IPS-NIHi11 (cell line): ENCODE results near the gene SOX10.

Experiments
- DNase-seq: peaks from one replicate; pipeline ENCODE4 v3.0.0; 2012; ENCODE audit warnings: mixed read lengths, low spot score

SOX10 gene

DNA sequence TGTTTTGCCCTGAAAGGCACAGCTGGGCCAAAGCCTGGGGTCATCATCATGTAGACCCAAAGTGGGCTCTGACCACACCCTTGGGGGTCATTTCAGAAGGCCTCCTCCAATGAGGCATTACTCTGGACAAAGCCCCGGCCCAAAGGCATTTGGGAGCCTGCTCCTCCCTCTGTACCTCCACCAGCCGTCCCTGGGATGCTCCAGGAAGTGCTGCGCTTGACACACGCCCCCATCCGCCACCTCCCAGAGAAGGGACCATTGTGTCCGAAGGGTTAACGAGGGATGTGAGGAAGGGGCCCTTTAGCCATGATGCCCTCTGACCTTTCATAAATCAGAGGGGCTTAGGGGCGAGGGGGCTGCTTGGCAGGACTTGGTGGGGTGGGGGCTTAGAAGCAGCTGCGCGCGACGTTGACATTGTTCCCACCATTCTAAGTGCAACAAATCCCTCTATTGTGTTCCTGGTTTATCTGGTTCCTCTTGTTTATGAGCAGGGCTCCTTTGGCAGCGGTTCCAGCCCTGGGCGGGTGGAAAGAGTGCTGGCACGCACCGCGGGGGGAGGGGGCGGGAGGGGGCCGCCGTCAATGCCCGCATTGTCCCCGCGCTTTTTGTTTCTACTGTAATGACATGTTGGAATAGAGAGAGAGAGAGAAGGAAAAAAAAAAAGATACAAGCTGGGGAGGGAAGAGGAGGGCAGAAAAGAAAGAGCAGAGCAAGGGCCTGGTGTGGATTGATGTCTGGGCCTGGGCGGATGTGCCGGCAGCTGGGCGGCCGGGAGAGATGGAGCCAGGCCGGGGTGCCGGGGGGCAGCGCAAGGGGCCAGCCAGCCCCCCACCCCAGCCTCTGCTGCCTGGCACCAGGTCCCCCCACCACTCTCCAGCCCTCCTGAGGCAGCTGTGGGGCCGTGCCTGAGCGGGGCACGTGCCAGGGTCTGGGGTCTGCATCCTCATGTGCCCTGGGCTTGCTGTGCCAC lies 32.1 kb upstream of the SOX10 start:
- peak; percentile 59 for DNase-seq

DNA sequence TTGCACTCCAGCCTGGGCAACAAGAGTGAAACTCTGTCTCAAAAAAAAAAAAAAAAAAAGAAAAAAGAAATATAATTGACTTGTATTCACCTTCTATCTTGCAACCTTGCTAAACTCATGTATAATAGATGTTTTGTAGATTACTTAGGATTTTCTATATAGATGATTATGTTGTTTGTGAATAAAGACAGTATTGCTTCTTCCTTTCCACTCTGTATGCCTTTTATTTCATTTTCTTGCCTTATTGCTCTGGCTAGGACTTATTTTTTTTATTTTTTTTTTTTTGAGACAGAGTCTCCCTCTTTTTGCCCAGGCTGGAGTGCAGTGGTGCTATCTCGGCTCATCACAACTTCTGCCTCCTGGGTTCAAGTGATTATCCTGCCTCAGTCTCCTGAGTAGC lies 29.7 kb upstream of the SOX10 start:
- DNase-seq = no peak

DNA sequence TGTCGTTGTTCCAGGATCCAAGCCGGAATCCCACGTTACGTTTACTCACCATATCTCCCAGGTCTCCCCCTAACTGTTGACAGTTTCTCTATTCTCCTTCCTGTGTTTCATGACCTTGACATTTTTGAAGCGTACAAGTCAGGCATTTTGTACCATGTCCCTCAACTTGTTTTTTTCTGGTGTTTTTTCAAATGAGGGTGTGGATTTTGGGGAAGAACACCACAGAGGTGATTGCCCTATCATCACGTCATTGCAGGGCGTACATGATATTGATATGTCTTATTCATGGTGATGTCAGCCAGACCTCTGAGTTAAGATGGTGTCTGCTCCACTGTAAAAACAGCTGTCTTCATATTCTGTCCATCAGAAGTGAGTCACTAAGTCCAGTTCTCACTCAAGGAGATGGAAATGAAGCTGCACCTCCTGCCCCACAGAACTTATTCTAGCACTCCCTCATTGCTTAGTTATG lies 28.3 kb upstream of the SOX10 start:
- DNase-seq = no peak

DNA sequence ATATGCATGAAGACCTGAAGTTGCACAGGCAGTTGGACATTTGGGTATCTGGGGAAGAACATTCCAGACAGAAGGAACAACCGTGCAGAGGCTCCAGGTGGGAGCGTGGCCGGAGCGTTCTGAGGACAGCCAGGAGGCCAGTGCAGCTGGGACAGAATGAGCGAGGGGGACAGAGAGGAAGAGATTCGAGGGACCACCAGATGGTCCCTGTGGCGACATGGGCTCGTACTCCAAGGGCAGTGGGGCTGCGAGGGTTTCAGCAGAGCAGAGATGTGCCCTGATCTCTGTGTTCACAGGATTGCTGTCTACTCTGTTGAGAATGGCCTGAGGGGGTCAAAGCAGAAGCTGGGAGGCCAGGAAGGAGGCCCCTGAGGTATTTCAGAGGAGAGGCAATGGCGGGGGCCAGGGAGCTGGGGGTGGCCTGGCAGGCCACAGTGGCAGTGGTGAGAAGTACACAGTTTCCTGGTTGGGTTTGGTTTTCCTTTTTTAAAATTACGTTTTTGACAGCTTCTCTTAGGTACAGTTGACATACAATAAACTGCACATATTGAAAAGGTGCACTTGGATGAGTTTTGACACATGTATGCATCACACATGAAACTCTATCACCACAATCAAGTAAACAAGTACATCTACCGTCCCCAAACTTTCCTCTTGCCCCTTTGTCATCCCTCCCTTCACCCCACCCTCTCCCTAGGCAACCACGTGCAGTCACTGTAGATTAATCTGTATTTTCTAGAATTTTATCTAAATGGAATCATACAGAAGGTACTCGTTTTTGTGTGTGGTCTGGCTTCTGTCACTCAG lies 24.8 kb upstream of the SOX10 start:
- DNase-seq = no peak

DNA sequence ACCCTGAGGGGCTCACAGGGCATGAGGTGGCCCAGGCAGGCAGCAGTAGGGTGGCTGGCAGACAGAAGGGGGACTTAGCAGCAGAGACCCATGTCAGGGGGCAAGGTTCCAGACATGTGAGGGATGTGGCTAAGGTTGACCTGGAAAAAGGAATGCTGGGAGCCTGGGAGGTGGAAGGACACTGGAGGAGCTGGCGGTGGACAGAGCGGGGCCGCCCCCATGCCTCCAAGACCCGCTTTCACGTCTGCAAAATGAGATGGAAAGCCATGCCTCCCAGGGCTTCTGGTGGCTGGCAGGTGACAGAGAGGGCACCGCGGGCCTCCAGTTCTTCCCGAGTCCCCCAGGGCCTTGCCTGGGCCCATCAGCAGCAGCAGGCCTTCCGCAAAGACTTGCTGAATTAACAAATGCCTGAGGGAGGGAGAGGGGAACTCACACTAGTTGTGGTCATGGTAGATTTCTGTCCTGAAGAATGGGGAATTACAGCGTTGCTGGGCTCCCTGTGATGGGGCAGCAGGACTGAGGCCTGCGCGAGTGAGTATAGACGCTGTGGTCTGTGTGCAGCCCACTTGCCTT lies 23.1 kb upstream of the SOX10 start:
- no peak for DNase-seq

DNA sequence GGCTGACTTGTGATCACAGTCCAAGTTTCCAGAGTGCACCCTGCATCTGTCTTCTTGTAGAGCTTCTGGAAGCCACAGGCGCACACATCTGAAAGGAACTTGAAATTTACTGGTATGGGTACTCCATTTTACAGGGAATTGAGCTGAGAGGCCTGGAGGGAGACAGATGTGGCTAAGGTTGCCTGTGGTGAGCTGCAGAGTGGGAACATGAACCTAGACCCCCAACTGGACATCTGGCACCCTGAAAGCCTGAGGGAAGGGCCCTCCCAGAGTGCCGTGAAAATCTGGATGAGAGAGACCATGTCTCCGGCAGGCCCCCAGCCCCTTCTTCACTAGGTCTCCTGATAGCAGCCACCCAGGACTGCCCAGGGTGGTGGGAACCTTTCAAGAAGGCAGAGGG lies 22.6 kb upstream of the SOX10 start:
- no peak for DNase-seq

DNA sequence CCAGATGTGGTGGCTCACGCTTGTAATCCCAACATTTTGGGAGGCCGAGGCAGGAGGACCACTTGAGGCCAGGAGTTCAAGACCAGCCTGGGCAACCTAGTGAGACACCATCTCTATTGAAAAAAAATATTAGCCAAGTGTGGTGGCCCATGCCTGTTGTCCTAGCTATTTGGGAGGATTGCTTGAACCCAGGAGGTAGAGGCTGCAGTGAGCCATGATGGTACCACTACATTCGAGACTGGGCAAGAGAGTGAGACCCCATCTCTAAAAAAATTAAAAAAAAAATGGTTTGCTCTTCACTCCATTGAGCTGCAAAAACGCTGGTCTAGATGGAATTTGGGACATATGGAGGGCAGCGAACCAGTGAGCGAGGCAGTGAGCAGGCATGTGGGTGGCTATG lies 21.6 kb upstream of the SOX10 start:
- DNase-seq = no peak

DNA sequence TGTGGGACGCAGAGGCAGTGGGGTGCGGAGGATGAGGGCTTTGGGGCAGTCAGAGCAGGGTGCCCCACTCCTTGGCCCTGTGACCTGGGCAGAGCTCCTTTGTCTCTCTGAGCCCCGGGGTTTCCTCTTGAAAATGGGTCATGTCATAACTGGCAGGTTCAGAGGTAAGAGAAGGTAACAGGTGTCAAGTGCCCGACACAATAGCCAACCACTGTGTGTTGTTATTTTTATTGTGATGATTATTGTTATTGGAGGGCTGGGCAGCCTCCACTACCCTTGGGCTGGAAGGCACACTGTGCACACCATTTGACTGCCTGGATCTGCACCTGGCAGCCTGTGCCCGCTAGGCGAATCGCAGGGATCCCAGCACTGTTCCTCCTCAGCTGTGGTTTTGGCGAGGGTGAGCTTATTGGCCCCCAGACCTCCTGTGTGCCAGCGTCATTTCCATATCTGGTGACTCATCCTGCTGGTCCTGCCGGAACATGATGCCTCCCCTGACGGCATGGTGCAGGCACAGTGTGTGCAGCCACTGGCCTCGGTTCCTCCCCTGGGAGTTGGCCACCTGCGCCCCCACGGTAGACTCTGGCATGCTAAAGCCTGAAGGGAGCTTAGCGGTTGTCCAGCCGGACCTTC lies 15.4 kb upstream of the SOX10 start:
- DNase-seq = peak; percentile 73

DNA sequence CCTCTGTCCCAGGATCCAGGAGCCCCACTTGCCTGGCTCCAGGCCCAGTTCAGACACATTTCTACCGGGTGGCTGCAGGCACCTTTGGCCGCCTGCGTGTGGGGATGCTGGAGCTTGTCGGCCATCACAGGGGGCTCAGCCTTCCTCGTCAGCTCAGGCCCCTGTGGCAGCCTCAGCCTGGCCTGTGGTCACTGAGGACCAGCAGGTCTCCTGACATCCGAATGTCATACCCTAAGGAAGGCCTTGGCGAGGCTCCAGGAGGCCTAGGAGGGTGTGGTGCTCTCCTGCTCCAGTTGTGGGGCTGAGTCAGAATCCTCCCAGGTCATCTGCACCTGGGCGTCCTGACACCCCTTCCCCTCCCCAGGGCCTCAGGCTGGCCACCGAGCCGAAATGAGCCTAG lies 14.9 kb upstream of the SOX10 start:
- DNase-seq = no peak

DNA sequence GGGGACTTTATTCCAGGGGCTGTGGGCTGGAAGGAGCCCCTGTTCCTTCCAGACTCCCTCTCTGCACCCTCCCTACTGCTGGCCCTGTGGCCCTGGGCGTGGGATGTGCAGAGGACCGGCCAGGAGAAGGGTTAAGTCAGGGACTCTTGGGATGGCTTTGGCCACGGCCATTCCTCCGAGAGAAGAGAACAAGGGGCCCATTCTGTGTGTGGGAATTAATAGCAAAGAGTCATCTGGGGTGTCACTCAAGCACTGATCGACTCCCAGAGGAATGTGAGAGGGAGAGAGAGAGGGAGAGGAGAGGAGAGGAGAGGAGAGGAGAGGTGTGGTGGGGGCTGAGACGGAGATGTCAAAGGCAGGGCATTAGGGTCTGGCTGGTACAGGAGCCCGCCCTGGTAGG lies 14.2 kb upstream of the SOX10 start:
- no peak for DNase-seq

DNA sequence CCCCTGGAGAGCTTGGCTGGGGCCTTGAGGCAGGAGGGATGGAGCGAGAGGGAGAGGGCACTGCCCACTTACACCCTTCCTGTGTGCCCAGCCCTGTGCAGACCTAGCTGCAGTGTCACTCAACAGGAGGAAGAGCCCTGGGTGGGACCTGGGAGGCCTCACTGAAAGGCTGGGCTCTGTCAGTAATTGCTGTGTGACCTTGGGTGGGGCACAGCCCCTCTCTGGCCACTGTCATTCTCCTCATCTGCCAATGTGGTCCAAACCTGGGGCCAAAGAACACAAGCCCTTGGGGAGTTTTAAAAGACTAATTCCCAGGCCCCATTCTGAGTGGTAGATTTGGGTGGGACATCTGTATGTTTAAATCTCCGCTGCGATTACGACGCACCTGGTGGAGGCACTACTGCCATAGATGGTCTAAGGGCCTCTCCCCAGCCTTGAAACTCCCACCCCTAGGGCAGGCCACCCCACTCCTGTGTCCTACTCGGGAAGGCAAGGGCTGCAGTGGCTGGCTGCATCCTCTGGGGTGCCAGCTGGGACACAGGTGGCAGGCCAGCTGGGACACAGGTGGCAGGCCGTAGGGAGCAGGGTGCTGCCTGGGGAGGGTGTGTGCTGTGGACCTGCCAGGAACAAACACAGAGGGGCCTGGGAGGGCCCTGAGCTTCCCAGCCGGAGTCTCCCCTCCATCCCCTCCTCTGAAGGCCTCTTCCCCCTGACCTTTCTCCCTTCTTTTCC lies 12.3 kb upstream of the SOX10 start:
- no peak for DNase-seq

DNA sequence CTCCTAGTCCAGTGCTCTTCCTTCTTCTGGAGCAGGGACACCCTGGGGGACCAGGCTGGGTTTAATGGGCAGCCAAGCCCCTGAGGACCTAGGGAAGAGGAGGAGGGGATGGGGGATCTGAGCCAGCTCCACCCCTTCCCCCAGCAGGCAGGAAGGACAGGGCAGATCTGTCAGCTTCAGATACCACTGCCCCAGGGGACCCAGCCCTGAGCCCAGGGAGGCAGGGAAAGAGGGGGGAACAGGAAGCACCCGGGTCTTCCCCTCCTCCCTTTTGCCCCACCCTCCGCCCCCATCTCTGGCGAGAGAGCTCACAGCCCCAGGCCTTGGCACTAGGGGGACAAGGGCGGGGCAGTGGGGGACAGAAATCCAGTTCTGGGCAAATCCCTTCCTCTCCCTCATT lies 11.7 kb upstream of the SOX10 start:
- no peak for DNase-seq

DNA sequence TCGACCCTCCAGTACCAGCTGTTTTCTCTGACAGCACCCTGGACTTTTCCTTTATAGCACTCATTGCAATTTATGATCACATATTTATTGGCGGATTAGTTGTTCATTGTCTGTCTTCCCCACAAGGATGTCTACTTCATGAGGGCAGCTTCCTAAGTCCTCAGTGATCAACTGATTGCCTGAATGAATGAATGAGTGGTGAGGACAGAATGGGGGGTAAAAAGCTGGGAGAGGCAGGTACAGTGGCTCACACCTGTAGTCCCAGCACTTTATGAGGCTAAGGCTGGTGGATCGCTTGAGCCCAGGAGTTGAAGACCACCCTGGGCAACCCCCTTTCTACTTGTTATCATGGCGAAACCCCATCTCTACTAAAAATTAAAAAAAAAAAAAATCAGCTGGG lies 11.1 kb upstream of the SOX10 start:
- no peak for DNase-seq

DNA sequence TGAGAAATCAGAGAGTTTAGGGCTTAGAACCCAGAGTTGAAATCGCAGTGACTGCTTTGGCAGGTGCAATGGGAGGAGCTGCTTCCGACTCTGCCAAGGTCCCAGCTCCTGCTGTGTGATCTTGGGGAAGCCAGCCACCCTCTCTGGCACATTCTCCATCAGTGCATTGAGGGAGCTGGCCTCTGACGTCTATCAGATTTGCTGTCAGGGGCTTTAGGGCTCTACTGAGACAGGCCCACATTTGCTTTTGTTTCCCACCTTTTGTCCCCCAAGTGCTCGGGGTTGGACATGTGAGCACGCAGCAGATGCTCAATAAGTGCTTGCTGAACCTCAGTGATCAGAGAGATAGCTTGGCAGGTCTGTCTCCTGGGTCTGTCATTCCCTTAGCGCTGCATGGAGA lies 10.6 kb upstream of the SOX10 start:
- DNase-seq = no peak

DNA sequence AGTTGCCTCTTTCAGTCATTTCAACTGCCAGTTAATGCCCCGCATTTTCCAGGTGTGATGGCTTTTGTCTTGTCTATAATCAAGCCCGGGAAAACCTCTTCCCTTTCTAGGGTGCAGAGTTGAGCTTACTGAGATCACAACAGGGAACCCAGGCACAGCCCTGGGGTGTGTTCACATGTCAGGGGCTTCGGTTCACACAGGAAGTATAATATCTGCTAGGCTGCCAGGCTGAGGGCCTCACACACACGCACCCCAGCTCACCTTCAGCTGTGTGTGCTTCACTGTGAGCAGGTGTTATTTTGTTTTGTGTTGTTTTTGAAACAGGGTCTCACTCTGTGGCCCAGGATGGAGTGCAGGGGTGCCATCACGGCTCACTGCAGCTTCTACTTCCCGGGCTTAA lies 9.7 kb upstream of the SOX10 start:
- no peak for DNase-seq

DNA sequence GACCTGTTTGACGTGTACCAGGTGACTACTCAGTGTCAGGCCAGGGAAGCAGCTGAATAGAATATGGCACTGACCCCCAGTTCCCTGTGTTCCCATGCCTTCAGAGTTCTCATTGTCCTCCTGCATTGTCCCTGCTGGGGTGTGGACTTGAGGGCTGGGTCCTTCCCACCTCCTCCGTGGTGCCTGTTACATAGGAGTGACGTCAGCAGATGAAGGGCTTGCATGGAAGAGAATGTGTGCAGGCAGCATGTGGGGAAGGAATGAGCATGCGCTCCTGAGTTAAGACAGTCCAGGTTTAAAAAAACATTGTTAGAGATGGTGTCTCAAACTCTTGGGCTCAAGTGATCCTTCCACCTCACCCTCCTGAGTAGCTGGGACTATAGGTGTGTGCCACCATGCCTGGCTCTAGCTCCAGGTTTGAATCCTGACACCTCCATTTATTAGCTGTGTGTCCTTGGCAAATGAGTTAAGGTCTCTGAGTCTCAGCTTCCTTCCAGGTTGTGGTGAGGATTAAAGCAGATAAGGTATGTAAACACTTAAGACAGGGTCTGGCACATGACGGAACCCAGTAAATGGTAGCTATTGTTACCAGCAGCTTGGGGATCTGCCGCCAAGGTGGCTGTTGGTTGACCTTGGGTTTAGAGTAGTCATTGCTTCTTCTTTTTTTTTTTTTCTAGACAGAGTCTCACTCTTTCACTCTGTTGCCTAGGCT lies 7.5 kb upstream of the SOX10 start:
- DNase-seq = no peak

DNA sequence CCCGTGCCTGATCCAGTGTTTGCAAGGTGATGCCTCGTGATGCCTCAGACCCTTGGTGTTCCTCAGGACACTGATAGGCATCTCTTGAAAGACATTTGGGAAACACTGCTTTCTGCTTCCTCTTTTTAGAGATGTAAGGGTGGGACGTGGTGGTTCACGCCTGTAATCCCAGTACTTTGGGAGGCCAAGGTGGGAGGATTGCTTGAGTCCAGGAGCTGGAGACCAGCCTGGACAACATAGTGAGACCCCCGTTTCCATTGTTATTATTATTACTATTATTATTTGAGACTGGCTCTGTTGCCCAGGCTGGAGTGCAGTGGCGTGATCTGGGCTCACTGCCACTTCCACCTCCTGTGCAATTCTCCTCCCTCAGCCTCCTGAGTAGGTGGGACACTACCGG lies 6.5 kb upstream of the SOX10 start:
- no peak for DNase-seq

DNA sequence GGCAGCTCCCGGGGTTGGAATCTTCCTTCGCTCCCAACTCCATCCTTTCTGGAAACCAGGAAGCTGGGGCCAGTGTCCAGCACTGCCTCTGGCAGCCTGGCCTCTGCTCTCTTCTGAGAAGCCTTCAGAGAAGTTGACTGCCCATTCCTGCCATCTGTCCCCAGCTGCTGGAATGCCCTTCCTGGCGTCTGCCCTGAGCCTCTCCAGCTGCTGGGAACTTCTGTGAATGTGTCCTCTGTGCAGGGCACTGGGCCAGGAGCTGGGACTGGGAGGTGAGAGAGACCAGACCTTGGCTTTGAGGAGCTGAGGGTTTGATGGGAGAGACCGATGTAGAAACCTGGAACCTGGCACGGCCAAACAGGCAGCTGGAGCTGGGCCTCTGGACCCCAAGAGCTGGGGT lies 5.9 kb upstream of the SOX10 start:
- DNase-seq = no peak

DNA sequence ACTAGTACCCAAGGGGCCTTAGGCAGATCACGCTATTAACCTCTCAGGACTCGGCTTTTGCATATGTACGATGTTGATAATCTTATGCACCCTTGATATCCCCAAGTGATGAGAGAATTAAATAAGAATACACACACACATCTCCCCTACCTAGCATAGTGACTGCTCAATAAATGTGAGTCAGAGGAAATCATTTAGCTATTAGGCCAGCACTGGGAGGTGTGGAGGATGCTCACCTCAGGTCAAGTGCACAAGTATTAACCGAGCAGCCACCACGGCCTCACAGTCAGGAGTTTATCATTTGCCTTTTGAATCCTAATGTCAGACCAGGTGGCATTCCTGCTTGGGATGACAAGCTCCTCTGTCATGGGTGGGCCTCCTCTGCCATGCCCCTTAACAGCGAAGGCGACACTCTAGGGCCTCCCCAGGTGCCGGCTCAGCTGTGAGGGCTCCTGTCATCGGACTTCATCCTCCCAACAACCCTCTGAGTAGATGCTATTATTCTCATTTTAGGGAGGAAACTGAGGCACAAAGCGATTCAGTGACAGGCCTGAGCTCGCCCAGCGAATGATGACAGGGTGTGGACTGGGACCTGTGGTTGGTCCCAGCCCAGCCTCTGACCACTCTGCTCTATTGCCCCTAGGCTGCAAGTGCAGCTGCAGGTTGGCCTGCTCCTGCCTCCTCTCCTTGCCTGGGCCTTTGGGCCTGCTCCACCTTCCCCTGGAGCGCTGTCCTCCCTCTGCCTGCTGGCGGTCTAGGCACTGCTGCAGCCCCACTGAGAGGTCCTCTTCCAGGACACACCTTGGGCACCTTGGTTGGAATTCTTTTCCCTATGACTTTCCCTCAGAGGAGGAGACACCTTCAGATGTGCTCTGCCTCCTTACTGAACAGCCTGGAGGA lies 5.0 kb upstream of the SOX10 start:
- no peak for DNase-seq

DNA sequence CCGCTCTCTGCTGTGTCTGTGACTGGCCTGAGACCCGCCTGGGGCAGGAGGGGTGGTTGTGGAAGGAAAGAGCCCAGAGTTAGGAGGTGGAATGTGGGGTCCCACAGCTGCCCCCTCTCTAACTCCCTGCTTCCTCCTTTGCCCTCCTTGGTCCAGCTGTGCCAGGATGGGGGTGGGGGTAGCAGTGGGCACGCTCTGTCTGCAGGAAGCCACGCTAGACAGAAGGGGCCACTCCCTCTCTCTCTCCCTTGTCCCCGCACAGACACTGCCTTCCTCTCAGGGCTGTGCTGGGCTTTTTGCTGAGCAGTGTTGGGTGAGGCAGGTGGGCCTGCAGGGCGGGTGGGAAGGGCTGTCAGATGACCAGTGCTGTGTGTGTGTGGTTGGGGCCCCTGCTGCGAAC lies 2.0 kb upstream of the SOX10 start:
- DNase-seq = no peak
